Progenitor cell of endocrine pancreas (in vitro differentiated cells): ENCODE results near the gene BBLN. TPM values are rescaled to one million over a fixed set of nuclear protein-coding genes. Genes with fewer than 3 reads are reported as not detected.
A peak's percentile ranks its signal among the peaks of the same experiment; 100 is the strongest.

Experiments used
- DNase-seq: peaks from one replicate; pipeline ENCODE4 v3.0.0; 2021; ENCODE audit warnings: low spot score; ENCODE audit not compliant: unreplicated experiment
- H3K27ac Mint-ChIP-seq: 2 replicates; pipeline ENCODE4 v1.8.0; 2021; ENCODE audit warnings: mild to moderate bottlenecking, moderate library complexity, mixed read lengths
- H3K27me3 Mint-ChIP-seq: 2 replicates; pipeline ENCODE4 v1.8.0; 2021; ENCODE audit warnings: mixed read lengths
- H3K36me3 Mint-ChIP-seq: 2 replicates; pipeline ENCODE4 v1.8.0; 2022; ENCODE audit warnings: mixed read lengths; ENCODE audit not compliant: insufficient read depth
- H3K4me1 Mint-ChIP-seq: 2 replicates; pipeline ENCODE4 v1.8.0; 2021; ENCODE audit warnings: low read depth, mixed read lengths
- H3K4me3 Mint-ChIP-seq: 2 replicates; pipeline ENCODE4 v1.8.0; 2021; ENCODE audit warnings: low read depth, mild to moderate bottlenecking, moderate library complexity, mixed read lengths
- H3K9me3 Mint-ChIP-seq: 2 replicates; pipeline ENCODE4 v1.8.0; 2021; ENCODE audit warnings: low read depth, mixed read lengths
- CTCF ChIP-seq: fragments of 200-600 bp; sonication (generic); IDR thresholded peaks from one replicate; pipeline ENCODE4 v1.5.0; 2021; ENCODE audit warnings: antibody characterized with exemption, mild to moderate bottlenecking; ENCODE audit not compliant: unreplicated experiment
- total RNA-seq: library from RNA; stranded (reverse); gene quantifications from 2 replicates; pipeline ENCODE4 v1.2.1, GENCODE V29; 2021

The BBLN gene
- total RNA-seq, 1 donor from 2014 or later = 57.3 TPM

- no peak for TF ChIP-seq CTCF
- peaks cover 2% of the 10 kb centered on the region for H3K4me1 Mint-ChIP-seq
- no peak overlapping the region for H3K27ac Mint-ChIP-seq
- no peak for DNase-seq
- H3K27me3 Mint-ChIP-seq = peaks cover 2% of the 10 kb centered on the region
- no peak overlapping the region for H3K4me3 Mint-ChIP-seq
- H3K36me3 Mint-ChIP-seq = no peaks in the 10 kb centered on the region
- H3K9me3 Mint-ChIP-seq = no peaks in the 10 kb centered on the region
These were observed 4.1 kb upstream of the BBLN start for GRCh38 chr9:128155736-128156500.

- Mint-ChIP-seq H3K27ac (no peak overlapping the region), H3K4me3 (peak overlapping the region; percentile 68), H3K9me3 (no peaks in the 10 kb centered on the region), H3K36me3 (peaks cover 7% of the 10 kb centered on the region), H3K27me3 (no peaks in the 10 kb centered on the region), H3K4me1 (peaks cover 4% of the 10 kb centered on the region)
- DNase-seq = no peak
- TF ChIP-seq CTCF = no peak
These were observed 612 bp upstream of the BBLN start for GRCh38 chr9:128159522-128159783.

- no peak for DNase-seq
- peak overlapping the region; percentile 73 for H3K4me3 Mint-ChIP-seq
- no peaks in the 10 kb centered on the region for H3K9me3 Mint-ChIP-seq
- H3K27ac Mint-ChIP-seq = no peak overlapping the region
- H3K4me1 Mint-ChIP-seq = peaks cover 4% of the 10 kb centered on the region
- H3K36me3 Mint-ChIP-seq = peaks cover 7% of the 10 kb centered on the region
- no peaks in the 10 kb centered on the region for H3K27me3 Mint-ChIP-seq
- TF ChIP-seq CTCF = no peak
These were observed 530 bp downstream of the BBLN start for GRCh38 chr9:128160603-128160987.

- no peak for TF ChIP-seq CTCF
- H3K36me3 Mint-ChIP-seq = peaks cover 11% of the 10 kb centered on the region
- no peaks in the 10 kb centered on the region for H3K27me3 Mint-ChIP-seq
- H3K4me3 Mint-ChIP-seq = peak overlapping the region; percentile 73
- H3K9me3 Mint-ChIP-seq = no peaks in the 10 kb centered on the region
- DNase-seq = no peak
- peaks cover 4% of the 10 kb centered on the region for H3K4me1 Mint-ChIP-seq
- H3K27ac Mint-ChIP-seq = no peak overlapping the region
These were observed 1.3 kb downstream of the BBLN start for GRCh38 chr9:128161215-128161902.

GRCh38 chr9:128162215-128163026 lies 2.4 kb downstream of the BBLN start:
- H3K4me1 Mint-ChIP-seq = peaks cover 4% of the 10 kb centered on the region
- H3K4me3 Mint-ChIP-seq = peak overlapping the region; percentile 37
- peaks cover 14% of the 10 kb centered on the region for H3K36me3 Mint-ChIP-seq
- H3K9me3 Mint-ChIP-seq = no peaks in the 10 kb centered on the region
- peak overlapping the region; percentile 26 for H3K27ac Mint-ChIP-seq
- H3K27me3 Mint-ChIP-seq = no peaks in the 10 kb centered on the region
- no peak for TF ChIP-seq CTCF
- no peak for DNase-seq
